Measurements from ENCODE around the gene CASS4.
A peak's percentile ranks its signal among the peaks of the same experiment; 100 is the strongest.

GRCh38 chr20:56400001-56400640 lies 11.9 kb upstream of the CASS4 start:
- peak; percentile 81 to 91 (median 88) for TF ChIP-seq CTCF (IDR thresholded peaks at IDR 0.05)
- TF ChIP-seq POLR2A (IDR thresholded peaks at IDR 0.05): no peak

All from right lobe of liver (tissue), 4 donors.